GM20000 (cell line): Measurements from ENCODE around the gene LRRC40.

Source experiments
- DNase-seq: peaks from one replicate; pipeline ENCODE4 v3.0.0; 2012; ENCODE audit warnings: low spot score
- CTCF ChIP-seq: IDR thresholded peaks from 2 replicates; pipeline ENCODE4 v1.5.1; 2012; ENCODE audit warnings: mild to moderate bottlenecking, control low read depth; ENCODE audit errors: extremely low read depth, missing control alignments

LRRC40 gene

GRCh38 chr1:70171512-70171911 is 33.9 kb downstream of the LRRC40 start:
- DNase-seq: no peak
- no peak for TF ChIP-seq CTCF

GRCh38 chr1:70169018-70169839 is 36.1 kb downstream of the LRRC40 start:
- DNase-seq: no peak
- no peak for TF ChIP-seq CTCF

GRCh38 chr1:70168283-70168682 is 37.1 kb downstream of the LRRC40 start:
- no peak for DNase-seq
- TF ChIP-seq CTCF: no peak

GRCh38 chr1:70164350-70164749 is 41.0 kb downstream of the LRRC40 start:
- no peak for DNase-seq
- no peak for TF ChIP-seq CTCF

- no peak for TF ChIP-seq CTCF
- DNase-seq: no peak
Observed at GRCh38 chr1:70156529-70157120, 48.8 kb downstream of the LRRC40 start.

GRCh38 chr1:70153739-70154138 is 51.6 kb downstream of the LRRC40 start:
- DNase-seq: no peak
- TF ChIP-seq CTCF: no peak

GRCh38 chr1:70150444-70150843 is 54.9 kb downstream of the LRRC40 start:
- no peak for DNase-seq
- no peak for TF ChIP-seq CTCF
